Measurements from ENCODE around the gene SOCS3.

GRCh38 chr17:78387977-78388941, 28.4 kb upstream of the SOCS3 start:
- TF ChIP-seq CTCF (conservative IDR thresholded peaks at IDR 0.05) (no peak), EZH2 (IDR thresholded peaks at IDR 0.05; ENCODE audit: low read depth) (no peak)
